ENCODE data around the gene ZNF418.
"Not testable (repeated sequence)": the region's sequence is repeated elsewhere in the genome, so short reads cannot be mapped to it uniquely, and the experiment has no call there.

Gene ZNF418

DNA sequence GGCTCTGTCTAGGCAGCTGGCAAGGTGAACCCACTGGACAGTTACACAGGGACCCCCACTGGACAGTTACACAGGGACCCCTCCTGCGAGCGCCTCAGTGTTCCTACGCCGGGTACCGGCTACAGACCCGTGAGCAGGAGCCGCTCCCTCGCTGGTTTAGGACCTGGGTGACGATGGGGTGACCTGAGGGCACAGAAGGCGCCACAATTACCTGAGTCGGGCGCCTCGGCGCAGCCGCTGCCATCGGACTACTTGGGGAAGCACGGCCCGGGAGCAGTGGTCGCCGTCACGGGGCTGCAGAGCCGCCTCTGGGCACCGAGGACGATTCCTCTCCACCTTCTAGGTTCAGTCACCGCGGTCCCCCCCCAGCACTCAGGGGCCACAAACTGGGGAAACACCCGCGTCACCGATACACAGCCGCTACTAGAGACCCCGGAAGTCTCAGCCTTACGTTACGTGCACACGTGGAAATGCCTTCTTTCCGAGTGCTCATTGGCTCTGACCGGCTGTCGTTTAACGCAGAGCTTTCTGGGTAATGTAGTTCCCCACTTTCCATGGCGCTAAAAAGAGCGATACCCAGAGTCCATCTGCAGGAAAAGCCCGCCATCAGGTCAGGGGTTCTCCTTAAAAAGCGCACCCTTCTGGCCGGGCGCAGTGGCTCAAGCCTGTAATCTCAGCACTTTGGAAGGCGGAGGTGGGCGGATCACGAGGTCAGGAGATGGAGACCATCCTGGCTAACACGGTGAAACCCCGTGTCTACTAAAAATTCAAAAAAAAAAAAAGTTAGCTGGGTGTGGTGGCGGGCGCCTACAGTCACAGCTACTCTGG is 18.8 kb downstream of the ZNF418 start, which contains the start of gene ZNF417:
ZNF417 (minus strand) TSS at position 425 of the 828 bp plus-strand sequence; CDS start at position 244, 181 bp downstream.
- H3K4me3 ChIP-seq (ENCODE audit: low read depth, low read length): peak within 1 kb of the TSS; percentile 87
- TF ChIP-seq, protein P1, sequence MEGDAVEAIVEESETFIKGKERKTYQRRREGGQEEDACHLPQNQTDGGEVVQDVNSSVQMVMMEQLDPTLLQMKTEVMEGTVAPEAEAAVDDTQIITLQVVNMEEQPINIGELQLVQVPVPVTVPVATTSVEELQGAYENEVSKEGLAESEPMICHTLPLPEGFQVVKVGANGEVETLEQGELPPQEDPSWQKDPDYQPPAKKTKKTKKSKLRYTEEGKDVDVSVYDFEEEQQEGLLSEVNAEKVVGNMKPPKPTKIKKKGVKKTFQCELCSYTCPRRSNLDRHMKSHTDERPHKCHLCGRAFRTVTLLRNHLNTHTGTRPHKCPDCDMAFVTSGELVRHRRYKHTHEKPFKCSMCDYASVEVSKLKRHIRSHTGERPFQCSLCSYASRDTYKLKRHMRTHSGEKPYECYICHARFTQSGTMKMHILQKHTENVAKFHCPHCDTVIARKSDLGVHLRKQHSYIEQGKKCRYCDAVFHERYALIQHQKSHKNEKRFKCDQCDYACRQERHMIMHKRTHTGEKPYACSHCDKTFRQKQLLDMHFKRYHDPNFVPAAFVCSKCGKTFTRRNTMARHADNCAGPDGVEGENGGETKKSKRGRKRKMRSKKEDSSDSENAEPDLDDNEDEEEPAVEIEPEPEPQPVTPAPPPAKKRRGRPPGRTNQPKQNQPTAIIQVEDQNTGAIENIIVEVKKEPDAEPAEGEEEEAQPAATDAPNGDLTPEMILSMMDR (IDR thresholded peaks at IDR 0.05; ENCODE audit: low read depth, low read length): peak; percentile 18; the same call in 1 of the 2 replicates

DNA sequence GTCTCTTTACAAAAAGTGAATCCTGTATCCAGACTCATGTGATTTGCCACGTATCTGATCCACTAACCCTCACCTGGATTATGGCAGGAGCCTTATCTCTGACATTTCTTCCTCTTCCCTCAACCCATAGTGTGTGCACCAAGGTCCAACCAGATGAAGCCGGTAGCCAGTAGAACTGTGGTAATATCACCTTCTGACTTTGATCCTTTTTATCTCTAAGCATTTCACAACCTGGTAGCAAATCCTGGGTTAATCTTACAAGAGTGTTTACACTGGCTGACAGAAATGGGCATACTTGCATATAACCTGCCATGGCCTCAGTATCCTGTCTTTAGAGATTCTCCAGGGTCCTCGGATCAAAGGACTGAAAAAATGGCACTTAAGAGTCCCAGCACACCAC is 20.7 kb downstream of the ZNF418 start:
- TF ChIP-seq, protein P1 (IDR thresholded peaks at IDR 0.05; ENCODE audit: low read depth, low read length): no peak
- H3K4me3 ChIP-seq (ENCODE audit: low read depth, low read length): no peak overlapping the region

- no peak overlapping the region for H3K4me3 ChIP-seq (ENCODE audit: low read depth, low read length)
- TF ChIP-seq, protein P1 (IDR thresholded peaks at IDR 0.05; ENCODE audit: low read depth, low read length): no peak
Observed at GRCh38 chr19:57907394-57907793, 27.8 kb downstream of the ZNF418 start.

- H3K4me3 ChIP-seq (ENCODE audit: low read depth, low read length): no peak overlapping the region
- TF ChIP-seq, protein P1 (IDR thresholded peaks at IDR 0.05; ENCODE audit: low read depth, low read length): no peak
Observed at GRCh38 chr19:57905258-57905657, 29.9 kb downstream of the ZNF418 start.

- TF ChIP-seq, protein P1 (IDR thresholded peaks at IDR 0.05; ENCODE audit: low read depth, low read length): no peak
- H3K4me3 ChIP-seq (ENCODE audit: low read depth, low read length): no peak overlapping the region
Observed at GRCh38 chr19:57903618-57904184, 31.5 kb downstream of the ZNF418 start.

DNA sequence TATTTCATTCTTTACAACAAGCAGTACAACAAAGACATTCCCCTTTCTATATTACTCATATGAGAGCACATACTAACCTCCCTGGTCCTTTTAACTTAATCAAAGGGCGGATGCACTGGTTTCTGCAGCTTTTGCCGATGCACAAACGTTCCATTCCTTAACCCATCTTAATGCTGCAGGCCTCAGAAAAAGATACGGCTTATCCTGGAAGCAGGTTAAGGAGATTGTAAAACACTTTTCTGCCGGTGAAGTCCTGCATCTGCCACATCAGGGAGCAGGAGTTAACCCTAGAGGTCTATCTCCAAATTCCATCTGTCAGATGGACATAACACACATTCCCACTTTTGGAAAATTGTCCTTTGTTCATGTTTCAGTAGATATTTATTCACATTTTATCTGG is 34.9 kb downstream of the ZNF418 start:
- TF ChIP-seq, protein P1 (IDR thresholded peaks at IDR 0.05; ENCODE audit: low read depth, low read length): no peak
- H3K4me3 ChIP-seq (ENCODE audit: low read depth, low read length): no peak overlapping the region

DNA sequence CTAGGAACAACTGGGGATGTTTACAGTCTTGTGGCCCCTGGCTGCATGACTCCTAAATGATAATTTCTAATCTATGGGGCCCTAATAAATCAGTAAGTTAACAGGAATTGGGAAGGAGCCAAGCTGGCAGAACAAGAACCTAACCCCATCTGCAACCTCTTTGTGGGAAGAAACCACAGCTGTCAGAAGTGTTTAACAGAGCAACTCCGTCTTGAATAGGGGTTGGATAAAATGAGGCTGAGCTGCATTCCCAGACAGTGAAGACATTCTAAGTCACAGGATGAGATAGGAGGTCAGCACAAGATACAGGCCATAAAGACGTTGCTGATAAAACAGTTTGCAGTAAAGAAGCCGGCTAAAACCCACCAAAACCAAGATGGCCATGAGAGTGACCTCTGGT is 44.5 kb downstream of the ZNF418 start:
- not testable (repeated sequence) for H3K4me3 ChIP-seq (ENCODE audit: low read depth, low read length)

Measured in WI38 (cell line).